GM21786 (cell line): ENCODE data around the gene TRIM41.

ENCODE experiments used
- ATAC-seq: cut with Tn5 transposase; IDR thresholded peaks from one replicate; pipeline ENCODE4 v1.9.1; 2021; ENCODE audit not compliant: unreplicated experiment

TRIM41 gene

GRCh38 chr5:181231432-181231831, 8.4 kb downstream of the TRIM41 start:
- ATAC-seq: no peak

GRCh38 chr5:181232593-181232992, 9.5 kb downstream of the TRIM41 start:
- ATAC-seq: no peak

GRCh38 chr5:181233088-181233800, 10.2 kb downstream of the TRIM41 start:
- ATAC-seq: no peak

GRCh38 chr5:181233801-181234454, 10.8 kb downstream of the TRIM41 start:
- no peak for ATAC-seq

- ATAC-seq: no peak
These were observed 11.6 kb downstream of the TRIM41 start for GRCh38 chr5:181234455-181235306.

- ATAC-seq: no peak
These were observed 12.2 kb downstream of the TRIM41 start for GRCh38 chr5:181235323-181235688.

GRCh38 chr5:181235689-181236366, 12.7 kb downstream of the TRIM41 start:
- no peak for ATAC-seq

- no peak for ATAC-seq
These were observed 13.4 kb downstream of the TRIM41 start for GRCh38 chr5:181236471-181236870.

GRCh38 chr5:181236954-181237641, 14.0 kb downstream of the TRIM41 start:
- ATAC-seq: no peak

- no peak for ATAC-seq
These were observed 14.8 kb downstream of the TRIM41 start for GRCh38 chr5:181237729-181238385.

GRCh38 chr5:181239062-181239663, 16.1 kb downstream of the TRIM41 start:
- no peak for ATAC-seq

GRCh38 chr5:181241393-181241975, 18.4 kb downstream of the TRIM41 start:
- ATAC-seq: no peak

- ATAC-seq: no peak
These were observed 19.0 kb downstream of the TRIM41 start for GRCh38 chr5:181242031-181242451.

GRCh38 chr5:181243018-181243563, 20.0 kb downstream of the TRIM41 start:
- no peak for ATAC-seq

- peak; percentile 63 for ATAC-seq
These were observed 20.7 kb downstream of the TRIM41 start, which contains the start of gene RACK1 for GRCh38 chr5:181243564-181244343. RACK1 (minus strand) TSS chr5:181243906; CDS start chr5:181243800, 106 bp downstream.

- ATAC-seq: peak; percentile 3
These were observed 22.6 kb downstream of the TRIM41 start for GRCh38 chr5:181245427-181246275.
